Measurements from ENCODE around the gene CNTNAP2.

The CNTNAP2 gene

DNA sequence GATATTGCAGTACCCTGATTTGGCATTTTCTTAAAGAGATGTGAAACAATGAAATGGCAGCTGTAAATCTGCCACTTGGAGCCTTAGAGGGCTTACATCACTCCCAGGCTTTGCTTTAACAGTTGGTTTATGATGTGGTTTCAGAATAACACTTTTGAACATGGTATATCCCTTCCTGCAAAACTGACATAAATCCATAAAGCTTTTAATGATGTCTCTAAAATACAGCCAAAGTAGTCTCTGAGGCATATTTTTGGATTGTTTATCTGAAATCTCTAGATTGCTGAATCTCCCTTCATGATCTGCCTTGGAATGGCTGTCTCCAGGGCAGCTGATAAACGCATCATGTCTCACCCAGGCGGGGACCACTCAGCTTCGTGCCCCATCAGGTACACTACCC is 2096.1 kb downstream of the CNTNAP2 start:
- TF ChIP-seq, protein P1, sequence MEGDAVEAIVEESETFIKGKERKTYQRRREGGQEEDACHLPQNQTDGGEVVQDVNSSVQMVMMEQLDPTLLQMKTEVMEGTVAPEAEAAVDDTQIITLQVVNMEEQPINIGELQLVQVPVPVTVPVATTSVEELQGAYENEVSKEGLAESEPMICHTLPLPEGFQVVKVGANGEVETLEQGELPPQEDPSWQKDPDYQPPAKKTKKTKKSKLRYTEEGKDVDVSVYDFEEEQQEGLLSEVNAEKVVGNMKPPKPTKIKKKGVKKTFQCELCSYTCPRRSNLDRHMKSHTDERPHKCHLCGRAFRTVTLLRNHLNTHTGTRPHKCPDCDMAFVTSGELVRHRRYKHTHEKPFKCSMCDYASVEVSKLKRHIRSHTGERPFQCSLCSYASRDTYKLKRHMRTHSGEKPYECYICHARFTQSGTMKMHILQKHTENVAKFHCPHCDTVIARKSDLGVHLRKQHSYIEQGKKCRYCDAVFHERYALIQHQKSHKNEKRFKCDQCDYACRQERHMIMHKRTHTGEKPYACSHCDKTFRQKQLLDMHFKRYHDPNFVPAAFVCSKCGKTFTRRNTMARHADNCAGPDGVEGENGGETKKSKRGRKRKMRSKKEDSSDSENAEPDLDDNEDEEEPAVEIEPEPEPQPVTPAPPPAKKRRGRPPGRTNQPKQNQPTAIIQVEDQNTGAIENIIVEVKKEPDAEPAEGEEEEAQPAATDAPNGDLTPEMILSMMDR (IDR thresholded peaks at IDR 0.05; ENCODE audit: low read depth, low read length) = no peak
- DNase-seq (ENCODE audit: low read depth, low spot score) = no peak
- no peak overlapping the region for H3K4me3 ChIP-seq (ENCODE audit: low read depth, low read length)
- in situ Hi-C loops (cut with HindIII; ENCODE audit: low sequenced_read_pairs) = no loop called here

DNA sequence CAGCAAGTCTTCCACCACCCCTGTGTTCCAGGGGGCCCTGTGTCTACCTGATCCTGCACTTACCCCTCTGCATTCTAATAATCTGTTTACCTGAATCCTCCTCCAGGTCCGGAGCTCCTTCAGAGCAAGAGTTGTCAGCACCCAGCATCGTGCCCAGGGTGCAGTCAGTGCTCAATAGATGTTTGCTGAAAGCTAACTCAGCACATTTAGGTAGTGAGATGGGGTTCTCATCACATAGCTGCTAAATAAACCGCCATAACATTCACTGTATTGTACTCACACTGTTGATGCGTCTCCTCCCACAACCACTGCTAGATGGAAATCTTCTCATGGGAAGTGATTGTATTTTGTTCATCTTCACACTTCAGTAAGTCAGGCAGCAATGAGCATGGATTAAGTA is 2097.5 kb downstream of the CNTNAP2 start:
- TF ChIP-seq, protein P1 (IDR thresholded peaks at IDR 0.05; ENCODE audit: low read depth, low read length) = no peak
- no peak for DNase-seq (ENCODE audit: low read depth, low spot score)
- in situ Hi-C loops (cut with HindIII; ENCODE audit: low sequenced_read_pairs) = no loop called here
- no peak overlapping the region for H3K4me3 ChIP-seq (ENCODE audit: low read depth, low read length)

DNA sequence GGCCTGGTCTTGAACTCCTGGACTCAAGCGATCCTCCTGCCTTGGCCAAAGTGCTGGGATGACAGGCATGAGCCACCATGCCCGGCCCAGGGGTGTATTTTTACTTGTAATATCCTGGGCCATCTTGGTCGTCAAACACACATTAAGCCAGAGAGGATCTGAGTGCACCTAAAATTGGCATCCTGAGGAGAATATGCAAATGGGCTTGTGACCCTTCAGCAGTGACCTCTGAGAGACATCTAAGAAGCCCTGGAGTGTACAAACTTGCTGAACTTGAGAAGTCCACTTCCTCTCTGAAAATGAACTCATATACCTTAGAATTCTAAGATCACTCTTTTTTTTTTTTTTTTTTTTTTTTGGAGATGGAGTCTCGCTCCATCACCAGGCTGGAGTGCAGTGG is 2102.0 kb downstream of the CNTNAP2 start:
- DNase-seq (ENCODE audit: low read depth, low spot score) = no peak
- no peak overlapping the region for H3K4me3 ChIP-seq (ENCODE audit: low read depth, low read length)
- in situ Hi-C loops (cut with HindIII; ENCODE audit: low sequenced_read_pairs) = no loop called here
- TF ChIP-seq, protein P1 (IDR thresholded peaks at IDR 0.05; ENCODE audit: low read depth, low read length) = no peak

DNA sequence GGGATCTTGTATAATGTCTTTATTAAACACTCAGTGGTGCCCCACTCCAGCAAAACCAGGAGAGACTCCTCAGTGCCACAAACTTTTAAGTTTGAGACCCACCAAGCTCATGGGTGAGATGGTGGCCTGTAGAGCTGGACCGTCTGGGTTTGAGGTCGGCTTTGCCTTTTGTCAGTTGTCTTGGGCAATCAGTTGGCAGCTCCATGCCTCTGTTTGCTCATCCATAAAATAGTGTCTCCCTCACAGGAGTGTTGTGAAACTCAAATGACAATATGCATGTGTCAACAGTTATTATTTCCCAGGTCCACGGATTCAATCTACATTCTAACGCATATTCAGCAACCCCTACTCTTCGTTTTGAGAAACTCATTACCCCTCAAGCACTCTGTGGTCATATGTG is 2106.1 kb downstream of the CNTNAP2 start:
- TF ChIP-seq, protein P1 (IDR thresholded peaks at IDR 0.05; ENCODE audit: low read depth, low read length) = no peak
- no peak for DNase-seq (ENCODE audit: low read depth, low spot score)
- in situ Hi-C loops (cut with HindIII; ENCODE audit: low sequenced_read_pairs) = no loop called here
- no peak overlapping the region for H3K4me3 ChIP-seq (ENCODE audit: low read depth, low read length)

DNA sequence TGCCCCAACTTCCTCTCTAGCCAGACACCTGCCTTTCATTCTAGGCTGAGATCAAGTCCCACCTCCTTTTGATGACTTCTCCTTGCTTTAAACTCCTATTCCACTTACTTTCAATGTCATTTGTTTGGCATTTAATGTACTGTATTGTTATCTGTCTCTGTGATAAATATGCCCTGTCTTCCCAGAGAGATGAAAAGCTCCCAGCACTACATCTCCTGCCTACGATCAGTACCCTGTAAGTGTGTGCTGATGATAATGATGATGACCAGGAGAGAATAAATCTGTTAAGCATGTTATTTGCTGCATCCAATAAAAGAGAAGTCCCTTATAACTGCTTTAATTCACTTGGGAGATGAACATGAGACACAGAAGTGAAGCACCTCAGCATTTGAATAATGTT is 2106.6 kb downstream of the CNTNAP2 start:
- H3K4me3 ChIP-seq (ENCODE audit: low read depth, low read length) = no peak overlapping the region
- DNase-seq (ENCODE audit: low read depth, low spot score) = no peak
- in situ Hi-C loops (cut with HindIII; ENCODE audit: low sequenced_read_pairs) = no loop called here
- TF ChIP-seq, protein P1 (IDR thresholded peaks at IDR 0.05; ENCODE audit: low read depth, low read length) = no peak

DNA sequence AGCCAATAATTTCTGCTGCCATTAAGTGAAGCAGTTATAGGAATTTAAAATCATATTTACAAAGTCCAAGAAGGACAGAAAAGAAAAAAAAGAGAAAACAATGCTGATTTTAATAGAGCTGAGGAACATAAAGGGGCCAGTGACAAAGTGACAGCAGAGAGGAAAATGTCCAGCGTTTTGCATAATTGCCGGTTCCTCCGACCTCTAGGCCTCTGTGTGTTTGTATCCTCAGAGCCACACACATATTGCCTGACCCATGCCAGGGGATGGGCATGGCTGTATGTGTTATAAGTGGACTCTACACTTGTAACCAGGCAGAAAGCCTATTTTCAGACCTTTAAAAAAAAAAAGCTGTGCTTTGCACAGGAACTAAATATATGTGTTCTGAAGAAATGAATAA is 2107.1 kb downstream of the CNTNAP2 start:
- in situ Hi-C loops (cut with HindIII; ENCODE audit: low sequenced_read_pairs) = no loop called here
- TF ChIP-seq, protein P1 (IDR thresholded peaks at IDR 0.05; ENCODE audit: low read depth, low read length) = no peak
- no peak overlapping the region for H3K4me3 ChIP-seq (ENCODE audit: low read depth, low read length)
- DNase-seq (ENCODE audit: low read depth, low spot score) = no peak

DNA sequence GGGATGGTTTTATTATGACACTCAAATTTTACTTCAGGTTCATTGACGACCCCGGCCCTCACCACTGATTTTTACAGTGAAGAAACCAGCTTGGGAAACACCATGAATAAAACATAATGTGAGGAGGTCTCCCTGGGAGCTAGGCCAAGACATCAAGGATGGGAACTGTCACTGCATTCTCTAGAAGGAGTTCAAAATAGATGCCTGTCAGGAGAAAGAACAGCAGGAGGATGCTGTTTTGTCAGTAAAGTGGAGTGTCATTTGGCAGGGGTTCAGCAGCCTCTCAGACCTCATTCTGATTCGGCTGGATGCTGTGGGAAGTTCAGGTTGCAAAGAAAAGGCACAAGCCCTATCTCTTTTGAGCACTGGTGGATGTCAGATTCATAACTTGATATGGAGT is 2113.7 kb downstream of the CNTNAP2 start:
- in situ Hi-C loops (cut with HindIII; ENCODE audit: low sequenced_read_pairs) = no loop called here
- no peak for DNase-seq (ENCODE audit: low read depth, low spot score)
- no peak overlapping the region for H3K4me3 ChIP-seq (ENCODE audit: low read depth, low read length)
- TF ChIP-seq, protein P1 (IDR thresholded peaks at IDR 0.05; ENCODE audit: low read depth, low read length) = no peak

Measured in astrocyte of the spinal cord (primary cell).